HCT116 (cell line): Measurements from ENCODE around the gene TANC1. TPM values are rescaled to one million over a fixed set of nuclear protein-coding genes. Genes with fewer than 3 reads are reported as not detected.

Source experiments
- ATAC-seq: fragments of 200-7000 bp; cut with Tn5 transposase; 2 replicates; pipeline ENCODE4 v1.9.1; 2020; ENCODE audit warnings: mild to moderate bottlenecking, moderate library complexity
- BruUV-seq: library from RNA; stranded (reverse); fragments of 400-500 nt; replicated peaks from 2 replicates; lab custom pipeline; 2021; lab: Mats Ljungman, UMichigan
- CTCF ChIA-PET: fragments of 300-600 bp; sonication (Branson Sonifier 250); formaldehyde crosslinking; loops from one replicate; lab custom pipeline; 2021; ENCODE audit warnings: antibody characterized with exemption; lab: Charles Lee
- POLR2A ChIA-PET: fragments of 300-600, 350-600 bp; sonication (Branson Sonifier 250); formaldehyde crosslinking; loops from one replicate; lab custom pipeline; 2021; ENCODE audit warnings: antibody characterized with exemption; lab: Charles Lee
- RAD21 ChIA-PET, 2 experiments: fragments of 300-600 bp; sonication (Branson Sonifier 250); formaldehyde crosslinking; loops; one replicate each; lab custom pipeline; 2023; ENCODE audit warnings: low total read pairs in 2 of 2; ENCODE audit not compliant: uncharacterized antibody in 2 of 2, unreplicated experiment in 2 of 2, low non-redundant PET in 1 of 2; lab: Charles Lee
- DNase-seq: peaks from one replicate; pipeline ENCODE4 v3.0.0-alpha.2; 2010; ENCODE audit warnings: low read depth, low spot score
- H2AFZ ChIP-seq: fragments of 200-600 bp; shearing (Covaris generic), sonication (generic); 2 replicates; pipeline ENCODE4 v1.6.1; 2017; ENCODE audit warnings: low read depth, mixed run types, mixed read lengths, antibody characterized with exemption, low read length; ENCODE audit not compliant: poor library complexity, severe bottlenecking
- H3K27ac ChIP-seq: 2 replicates; pipeline ENCODE4 v1.5.1; 2012; ENCODE audit warnings: low read depth, low read length
- H3K27me3 ChIP-seq: fragments of 200-600 bp; sonication (generic); 2 replicates; pipeline ENCODE4 v1.6.1; 2016; ENCODE audit warnings: mixed run types, low read length, mixed read lengths; ENCODE audit not compliant: insufficient read depth
- H3K36me3 ChIP-seq, 2 experiments: fragments of 200-500 bp in 1 of 2; fragments of 200-600 bp in 1 of 2; sonication (Bioruptor generic) in 1 of 2; sonication (generic) in 1 of 2; 2 replicates each; pipeline versions ENCODE4 v1.5.1 to v1.6.1; 2014 to 2016; ENCODE audit warnings: low read length in 2 of 2, inconsistent platforms in 1 of 2, mixed read lengths in 1 of 2, mixed run types in 1 of 2; ENCODE audit not compliant: insufficient read depth in 2 of 2, control insufficient read depth in 1 of 2
- H3K4me1 ChIP-seq, 2 experiments: fragments of 200-600 bp in 1 of 2; sonication (generic) in 1 of 2; 2 replicates each; pipeline versions ENCODE4 v1.5.1 to v1.6.1; 2012 to 2017; ENCODE audit warnings: low read length in 2 of 2, inconsistent platforms in 1 of 2, mild to moderate bottlenecking in 1 of 2, mixed read lengths in 1 of 2, mixed run types in 1 of 2, moderate library complexity in 1 of 2; ENCODE audit not compliant: insufficient read depth in 2 of 2, control insufficient read depth in 1 of 2
- H3K4me2 ChIP-seq: fragments of 200-600 bp; sonication (generic); 2 replicates; pipeline ENCODE4 v1.6.1; 2017; ENCODE audit warnings: mixed run types, low read length, mixed read lengths
- H3K4me3 ChIP-seq, 2 experiments: fragments of 200-600 bp in 1 of 2; sonication (generic) in 1 of 2; replicated peaks in 1 of 2; 2 replicates each; pipeline ENCODE4 v1.5.1; 2011 to 2016; ENCODE audit warnings: low read length in 2 of 2, control low read depth in 1 of 2, low read depth in 1 of 2, mild to moderate bottlenecking in 1 of 2, mixed read lengths in 1 of 2, mixed run types in 1 of 2
- H3K79me2 ChIP-seq: fragments of 200-600 bp; sonication (generic); 2 replicates; pipeline ENCODE4 v1.6.1; 2017; ENCODE audit warnings: mild to moderate bottlenecking, mixed run types, low read length, moderate library complexity, mixed read lengths; ENCODE audit not compliant: insufficient read depth
- H3K9ac ChIP-seq: fragments of 200-600 bp; sonication (generic); 2 replicates; pipeline ENCODE4 v1.6.1; 2016; ENCODE audit warnings: low read length, mixed read lengths
- H3K9me2 ChIP-seq: fragments of 200-600 bp; sonication (generic), shearing (Covaris generic); 2 replicates; pipeline ENCODE4 v1.6.1; 2017; ENCODE audit warnings: mixed run types, mild to moderate bottlenecking, moderate library complexity; ENCODE audit not compliant: insufficient read depth
- H3K9me3 ChIP-seq, 2 experiments: fragments of 200-500 bp in 1 of 2; fragments of 200-600 bp in 1 of 2; sonication (Bioruptor generic) in 1 of 2; sonication (generic) in 1 of 2; 2 replicates each; pipeline ENCODE4 v1.6.1; 2014 to 2017; ENCODE audit warnings: low read length in 2 of 2, mixed read lengths in 2 of 2, inconsistent platforms in 1 of 2, low read depth in 1 of 2, mild to moderate bottlenecking in 1 of 2, mixed run types in 1 of 2, moderate library complexity in 1 of 2; ENCODE audit not compliant: control insufficient read depth in 1 of 2, insufficient read depth in 1 of 2
- H4K20me1 ChIP-seq: fragments of 200-600 bp; sonication (generic), shearing (Covaris generic); 2 replicates; pipeline ENCODE4 v1.6.1; 2017; ENCODE audit warnings: mixed run types, mild to moderate bottlenecking, moderate library complexity; ENCODE audit not compliant: insufficient read depth
- CBX3 ChIP-seq: IDR thresholded peaks from 2 replicates; pipeline ENCODE4 v1.6.1; 2012; ENCODE audit warnings: low read depth
- CEBPB ChIP-seq: IDR thresholded peaks from 2 replicates; pipeline ENCODE4 v1.6.1; 2012; ENCODE audit warnings: low read depth
- RAD21 ChIP-seq: IDR thresholded peaks from 2 replicates; pipeline ENCODE4 v1.6.1; 2012; ENCODE audit warnings: low read depth, mild to moderate bottlenecking
- YY1 ChIP-seq: IDR thresholded peaks from 2 replicates; pipeline ENCODE4 v1.6.1; 2011; ENCODE audit warnings: low read length, low read depth, moderate library complexity, mild to moderate bottlenecking; ENCODE audit not compliant: insufficient replicate concordance; ENCODE audit errors: extremely low read depth
- intact Hi-C: fragments of 100-400 bp; cut with micrococcal nuclease; formaldehyde crosslinking; loops from 2 replicates; pipeline ENCODE4 v1.10.0; 2022
- total RNA-seq: library from RNA; stranded (reverse); gene quantifications from one replicate; pipeline ENCODE4 v1.2.1, GENCODE V29; 2021; ENCODE audit not compliant: unreplicated experiment
- TF ChIP-seq, protein P1 (sequence below), 3 experiments: fragments of 200-600 bp in 1 of 3; sonication (generic) in 1 of 3; IDR thresholded peaks in 2 of 3; conservative IDR thresholded peaks in 1 of 3; 2 replicates each; pipeline ENCODE4 v1.5.1; 2012 to 2017; ENCODE audit warnings: low read depth in 2 of 3, low read length in 2 of 3, antibody characterized with exemption in 1 of 3, borderline replicate concordance in 1 of 3, control low read depth in 1 of 3, mild to moderate bottlenecking in 1 of 3, mixed read lengths in 1 of 3, mixed run types in 1 of 3, moderate library complexity in 1 of 3; ENCODE audit not compliant: insufficient read depth in 1 of 3

TANC1 gene
- total RNA-seq, 1 experiment from 2014 or later: 15.1 TPM

- no peak overlapping the region for H2AFZ ChIP-seq
- POLR2A ChIA-PET: interaction anchor here (0.6 to 1.0 kb wide), 2 partner anchors 82 to 312 kb away, joined by 3 read pairs; no protein-coding TSS in a partner anchor
These were observed 149.8 kb downstream of the TANC1 start for GRCh38 chr2:159118115-159118858.

More at GRCh38 chr2:159118115-159118858, 149.8 kb downstream of the TANC1 start:
- CTCF ChIA-PET: interaction anchor here (0.6 to 2.8 kb wide), 29 partner anchors 8 to 1094 kb away, joined by 3 to 29 read pairs (median 4); partner anchors contain the start of genes MARCHF7 and TANC1
- Histone ChIP-seq H3K79me2 (no peaks in the 10 kb centered on the region), H3K4me3 (no peak overlapping the region), H3K36me3 (no peaks in the 10 kb centered on the region), H3K9ac (no peak overlapping the region), H3K9me2 (no peaks in the 10 kb centered on the region), H3K27ac (no peak overlapping the region), H3K4me1 (peaks cover 4 to 5% of the 10 kb centered on the region in 2 experiments; a peak in 3 of 4 replicates), H4K20me1 (no peaks in the 10 kb centered on the region), H3K9me3 (no peaks in the 10 kb centered on the region), H3K27me3 (no peaks in the 10 kb centered on the region), H3K4me2 (no peak overlapping the region)
- BruUV-seq: no TSS peak
- peak; percentile 95 for ATAC-seq
- RAD21 ChIA-PET: interaction anchor here (0.6 to 2.1 kb wide), 9 partner anchors 22 to 850 kb away, joined by 3 to 12 read pairs (median 4); partner anchors contain the start of gene MARCHF7 (in 1 of the 2)
- intact Hi-C loops: loop anchor here (1.0 kb wide), 2 partner anchors 82 to 217 kb away; no protein-coding TSS in a partner anchor
- TF ChIP-seq CEBPB (no peak), YY1 (peak; percentile 17), CBX3 (0 out of 2 replicates have a peak, but pooled peaks have one; percentile 31), RAD21 (peak; percentile 95)
- TF ChIP-seq, protein P1, sequence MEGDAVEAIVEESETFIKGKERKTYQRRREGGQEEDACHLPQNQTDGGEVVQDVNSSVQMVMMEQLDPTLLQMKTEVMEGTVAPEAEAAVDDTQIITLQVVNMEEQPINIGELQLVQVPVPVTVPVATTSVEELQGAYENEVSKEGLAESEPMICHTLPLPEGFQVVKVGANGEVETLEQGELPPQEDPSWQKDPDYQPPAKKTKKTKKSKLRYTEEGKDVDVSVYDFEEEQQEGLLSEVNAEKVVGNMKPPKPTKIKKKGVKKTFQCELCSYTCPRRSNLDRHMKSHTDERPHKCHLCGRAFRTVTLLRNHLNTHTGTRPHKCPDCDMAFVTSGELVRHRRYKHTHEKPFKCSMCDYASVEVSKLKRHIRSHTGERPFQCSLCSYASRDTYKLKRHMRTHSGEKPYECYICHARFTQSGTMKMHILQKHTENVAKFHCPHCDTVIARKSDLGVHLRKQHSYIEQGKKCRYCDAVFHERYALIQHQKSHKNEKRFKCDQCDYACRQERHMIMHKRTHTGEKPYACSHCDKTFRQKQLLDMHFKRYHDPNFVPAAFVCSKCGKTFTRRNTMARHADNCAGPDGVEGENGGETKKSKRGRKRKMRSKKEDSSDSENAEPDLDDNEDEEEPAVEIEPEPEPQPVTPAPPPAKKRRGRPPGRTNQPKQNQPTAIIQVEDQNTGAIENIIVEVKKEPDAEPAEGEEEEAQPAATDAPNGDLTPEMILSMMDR (IDR thresholded peaks at IDR 0.05 in 2 of 3, conservative IDR thresholded peaks at IDR 0.05 in 1 of 3; ENCODE audit: borderline replicate concordance in 1 of 3, insufficient read depth in 1 of 3, low read depth in 2 of 3, low read length in 2 of 3): peak; percentile 86 to 98 (median 94)
- DNase-seq: peak; percentile 57
